GM10847 (cell line): ENCODE measurements around the gene MYO5B.

Source experiments
- POLR2A ChIP-seq: IDR thresholded peaks from 2 replicates; pipeline ENCODE4 v1.6.1; 2011; ENCODE audit not compliant: insufficient read length; ENCODE audit errors: extremely low read depth

Gene MYO5B

DNA sequence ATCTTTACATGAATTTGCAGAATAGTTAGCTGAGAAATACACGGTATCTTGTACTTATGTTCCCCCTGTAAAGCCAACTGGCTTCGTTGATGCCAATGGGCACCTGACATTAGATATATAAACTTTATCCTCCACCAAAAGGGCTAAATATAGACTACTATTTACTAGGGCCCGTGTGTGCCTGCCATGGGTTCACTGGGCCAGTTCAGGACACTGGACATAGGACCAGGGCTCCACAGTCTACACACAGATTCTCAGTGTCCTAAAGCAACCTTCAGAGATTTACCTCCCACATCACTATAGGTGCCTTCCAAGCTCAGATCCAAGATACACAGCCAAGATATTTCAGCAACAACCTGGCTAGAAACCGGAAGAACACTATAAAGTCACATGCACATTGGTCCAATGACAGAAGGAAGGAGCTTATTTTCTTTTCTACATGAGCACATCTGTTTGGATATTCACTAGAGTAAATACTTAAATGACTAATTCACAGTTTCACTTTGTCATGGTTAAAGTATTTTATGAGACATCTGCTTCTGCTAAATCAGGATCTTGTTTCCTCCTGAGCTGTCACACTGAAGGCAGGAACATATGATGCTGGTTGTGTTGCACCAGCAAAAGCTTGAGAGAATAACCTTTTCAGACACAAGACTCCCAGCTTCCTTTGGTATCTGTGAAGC lies 95.1 kb downstream of the MYO5B start:
- no peak for TF ChIP-seq POLR2A

DNA sequence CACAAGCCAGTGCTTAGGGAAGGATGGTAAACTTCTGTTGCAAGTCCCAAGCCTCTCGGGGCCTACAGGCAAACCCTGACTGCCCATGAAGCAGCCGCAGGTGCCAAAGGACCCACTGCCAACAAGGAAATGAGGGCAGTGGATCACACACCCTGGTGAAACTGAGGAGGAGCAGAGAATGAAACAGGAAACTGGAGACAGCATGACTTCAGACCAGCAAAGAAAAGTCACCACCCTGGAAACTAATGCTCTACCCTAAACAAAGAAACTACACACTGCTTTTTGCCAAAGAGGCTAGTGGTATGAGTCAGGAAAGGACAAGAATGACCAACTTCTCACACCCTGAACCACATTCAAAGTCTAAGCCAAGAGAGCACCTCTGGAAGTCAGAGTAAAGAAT lies 97.2 kb downstream of the MYO5B start:
- no peak for TF ChIP-seq POLR2A

DNA sequence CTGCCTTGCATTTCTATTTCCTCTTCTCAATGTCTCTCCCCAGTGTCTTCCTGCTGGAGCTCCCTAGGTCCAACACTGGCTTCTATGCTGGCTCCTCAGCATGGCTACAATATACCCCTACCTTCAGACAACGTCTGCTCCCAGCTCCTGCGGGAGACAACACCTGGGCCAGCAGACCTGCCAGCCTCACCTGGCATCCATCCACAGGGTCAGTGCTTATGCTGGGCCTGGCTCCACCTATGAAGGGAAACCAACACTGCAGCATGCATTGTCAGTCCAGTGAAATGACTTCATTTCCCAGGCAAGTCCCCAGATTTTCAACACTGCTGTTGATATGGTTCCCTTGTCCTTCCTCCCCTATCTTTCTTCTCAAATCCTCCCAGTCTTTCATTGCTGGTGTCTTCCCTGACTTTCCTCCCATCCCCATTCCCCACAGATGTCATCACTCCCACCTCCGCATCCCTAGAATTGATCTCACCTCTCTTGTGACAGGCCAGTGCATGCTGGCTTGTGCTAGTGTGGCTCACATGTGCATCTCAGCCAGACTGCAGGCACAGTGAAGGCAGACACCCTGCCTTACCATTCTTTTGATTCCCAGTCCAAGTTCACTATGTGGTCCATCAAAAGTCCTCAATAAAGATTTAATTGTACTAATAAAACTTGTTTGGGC lies 98.0 kb downstream of the MYO5B start:
- no peak for TF ChIP-seq POLR2A

DNA sequence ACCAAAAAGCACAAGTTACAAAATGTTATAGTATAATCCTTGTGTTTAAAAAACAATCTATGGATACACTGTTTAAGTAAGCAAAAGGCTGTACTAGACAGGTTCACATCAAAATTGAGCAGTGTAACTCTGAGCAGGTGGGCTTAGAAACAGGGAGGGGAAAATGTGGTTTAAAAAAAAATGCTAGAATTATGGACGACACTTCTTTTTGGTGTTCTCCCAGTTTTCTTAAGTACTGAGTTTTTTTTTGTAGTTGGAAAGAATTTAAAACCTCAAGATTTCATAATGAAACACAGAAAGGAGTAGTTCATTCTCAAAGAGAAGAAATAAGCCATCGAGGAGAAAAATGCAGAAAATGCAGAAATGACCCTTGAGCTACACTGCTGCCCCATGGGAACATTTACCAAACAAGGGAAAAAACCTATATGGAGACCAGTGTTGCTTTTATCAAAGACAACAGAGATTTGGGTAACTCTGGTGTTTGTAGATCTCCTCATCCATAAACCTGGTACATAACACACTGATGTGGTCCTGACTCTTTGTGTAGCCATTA lies 100.7 kb downstream of the MYO5B start:
- TF ChIP-seq POLR2A: no peak

DNA sequence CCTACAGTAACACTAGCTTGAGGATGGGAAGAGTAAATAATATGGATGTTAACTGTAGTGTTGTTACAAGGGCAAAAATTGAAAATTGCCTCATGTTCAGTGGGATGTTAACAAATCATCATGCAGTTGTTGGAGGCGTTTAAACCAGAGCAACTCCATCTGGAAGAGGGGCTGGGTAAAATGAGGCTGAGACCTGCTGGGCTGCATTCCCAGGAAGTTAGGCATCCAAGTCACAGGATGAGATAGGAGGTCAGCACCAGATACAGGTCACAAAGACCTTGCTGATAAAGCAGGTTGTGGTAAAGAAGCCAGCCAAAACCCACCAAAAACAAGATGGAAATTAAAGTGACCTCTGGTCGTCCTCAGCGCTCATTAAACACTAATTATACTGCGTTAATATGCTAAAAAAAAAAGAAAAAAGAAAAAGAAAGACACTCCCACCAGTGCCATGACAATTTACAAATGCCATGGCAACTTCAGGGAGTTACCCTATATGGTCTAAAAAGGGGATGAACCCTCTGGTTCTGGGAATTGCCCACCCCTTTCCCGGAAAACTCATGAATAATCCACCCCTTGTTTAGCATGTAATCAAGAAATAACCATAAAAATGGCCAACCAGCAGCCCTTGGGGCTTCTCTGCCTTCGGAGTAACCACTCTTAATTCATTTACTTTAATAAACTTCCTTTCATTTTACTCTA lies 101.4 kb downstream of the MYO5B start:
- TF ChIP-seq POLR2A: no peak

DNA sequence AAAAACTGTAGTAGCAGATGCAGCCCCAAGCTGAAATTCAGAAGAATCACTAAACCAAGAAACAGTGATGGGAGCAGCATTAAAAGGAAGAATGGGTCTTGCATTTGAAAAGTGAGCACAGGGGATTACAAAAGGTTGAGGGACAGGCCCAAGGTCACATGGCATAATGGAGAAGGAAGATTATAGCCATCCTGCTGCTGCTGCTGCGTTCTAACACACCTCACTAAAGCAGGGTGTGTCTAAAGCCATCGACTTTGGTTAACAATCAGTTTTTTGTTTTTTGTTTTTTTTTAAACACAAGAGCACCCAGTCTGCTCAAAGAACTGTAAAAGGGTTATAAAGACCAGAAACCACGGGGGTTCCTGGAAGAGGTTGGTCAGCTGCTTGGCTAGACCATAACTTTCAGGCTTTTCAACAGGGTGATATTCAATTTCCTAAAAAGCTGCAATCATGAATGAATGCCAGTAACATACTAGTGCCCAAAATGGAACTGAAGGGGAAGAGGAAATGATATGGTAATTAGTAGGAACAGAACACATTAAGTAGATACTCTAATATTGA lies 102.6 kb downstream of the MYO5B start:
- no peak for TF ChIP-seq POLR2A

DNA sequence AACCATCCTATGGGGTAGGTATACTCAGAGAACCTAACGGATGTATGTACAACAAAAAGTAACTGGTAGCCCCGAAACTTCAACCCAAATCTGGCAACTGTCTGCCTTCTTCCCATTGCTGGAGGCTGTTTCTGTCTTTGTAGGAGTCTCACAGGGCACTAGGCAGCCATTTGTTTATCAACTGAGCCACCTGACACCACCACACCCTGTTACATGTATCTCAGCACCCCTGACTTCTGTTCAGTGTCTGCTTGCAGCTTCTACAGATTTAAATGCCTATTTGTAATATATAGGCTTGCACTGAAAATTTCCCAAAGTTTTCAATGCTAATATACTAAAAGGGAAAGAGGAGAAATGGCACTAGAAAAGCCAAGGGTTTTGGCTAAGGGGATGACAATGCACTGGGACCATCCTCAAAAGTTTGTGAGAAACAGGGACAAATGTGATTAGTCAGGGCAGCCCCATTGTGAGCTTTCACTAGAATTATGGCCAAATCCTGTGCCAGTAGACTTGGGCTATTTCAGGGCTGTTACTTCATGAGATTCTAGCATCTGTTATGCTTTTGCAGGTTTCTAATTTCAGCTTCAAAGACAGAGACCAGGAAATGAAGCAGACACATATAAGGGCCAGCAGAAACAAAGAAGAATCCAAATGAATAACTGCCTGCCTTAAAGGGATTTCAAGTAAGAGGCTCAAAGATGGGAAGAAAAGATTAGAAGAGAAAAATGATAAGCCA lies 103.3 kb downstream of the MYO5B start:
- no peak for TF ChIP-seq POLR2A

DNA sequence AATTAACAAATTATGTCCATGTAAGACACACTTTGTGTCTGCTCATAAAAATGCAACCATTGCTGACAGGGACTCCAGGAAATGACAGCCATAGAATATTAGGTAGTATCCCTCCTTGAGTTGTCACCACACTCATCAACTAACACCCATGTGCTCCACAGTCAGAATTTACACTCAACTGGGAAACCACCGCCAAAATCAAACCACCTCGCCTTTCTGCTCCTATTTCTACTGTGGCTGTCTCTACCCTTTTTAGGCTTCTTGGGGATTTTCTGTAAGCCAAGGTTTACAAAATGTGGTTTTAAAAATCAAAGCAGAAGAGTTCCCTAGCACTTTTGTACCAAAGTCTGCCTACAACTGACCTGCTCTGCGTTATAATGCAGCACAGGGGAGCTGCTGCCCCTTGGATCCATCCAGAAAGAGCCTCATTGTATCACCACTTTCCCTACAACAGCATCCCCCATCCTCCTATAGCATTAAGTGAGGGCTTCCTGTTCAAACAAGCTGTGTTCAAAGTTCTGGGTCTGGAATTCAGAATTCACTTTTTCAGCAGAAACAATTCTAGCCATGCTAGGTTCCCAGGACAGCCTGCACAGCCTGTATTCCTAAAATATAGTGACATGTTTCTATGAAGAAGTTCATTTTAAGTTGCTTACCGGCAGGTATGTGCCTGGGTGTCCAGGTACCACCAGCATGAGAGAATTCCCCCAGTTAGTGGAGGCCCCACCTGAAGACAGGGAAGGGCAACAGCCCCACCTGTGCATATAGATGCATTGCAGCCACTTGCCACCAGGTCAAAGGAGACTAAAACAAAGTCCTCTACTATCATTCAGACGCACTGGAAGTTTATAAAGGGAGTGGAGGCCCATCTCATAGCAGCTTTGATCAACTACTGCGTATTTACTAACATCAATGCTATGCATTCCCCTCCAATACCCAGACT lies 104.3 kb downstream of the MYO5B start:
- TF ChIP-seq POLR2A: no peak

DNA sequence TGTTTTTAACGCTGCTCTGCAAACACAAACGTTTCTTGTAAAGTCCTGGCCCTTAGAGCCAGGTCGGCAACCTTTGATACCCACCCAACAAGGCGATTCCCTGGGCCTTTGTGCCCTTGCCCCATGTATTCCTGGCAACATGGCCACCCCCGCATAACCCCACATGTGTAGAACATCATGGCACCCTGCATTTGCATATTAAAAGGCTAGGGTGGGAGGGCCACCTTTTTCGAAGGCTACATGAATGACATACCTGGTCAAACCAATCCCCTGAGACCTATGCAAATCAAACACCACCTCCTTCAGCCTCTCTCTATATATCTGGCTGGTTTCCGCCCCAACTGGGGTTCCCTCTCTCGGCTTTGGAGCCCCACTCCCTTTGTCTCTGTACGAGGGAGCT lies 105.2 kb downstream of the MYO5B start:
- TF ChIP-seq POLR2A: no peak

DNA sequence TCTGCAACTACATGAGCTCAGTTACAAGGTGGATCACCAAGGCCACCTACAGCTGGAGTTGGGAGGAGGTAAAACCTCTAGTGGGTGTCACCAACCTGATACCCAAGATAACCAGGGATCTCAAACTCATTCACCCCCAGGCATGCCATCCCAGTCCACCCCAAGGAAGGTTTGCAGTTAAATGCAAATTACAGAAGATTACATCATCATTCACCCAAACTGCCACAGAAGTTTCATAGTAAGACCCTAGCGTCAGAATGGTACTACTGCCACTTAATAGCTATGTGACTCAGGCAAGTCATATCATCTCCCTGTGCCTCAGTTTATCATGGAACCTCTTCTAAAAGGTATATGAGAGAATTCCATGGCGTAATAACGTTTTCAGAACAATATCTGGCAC lies 111.2 kb downstream of the MYO5B start:
- TF ChIP-seq POLR2A: no peak

DNA sequence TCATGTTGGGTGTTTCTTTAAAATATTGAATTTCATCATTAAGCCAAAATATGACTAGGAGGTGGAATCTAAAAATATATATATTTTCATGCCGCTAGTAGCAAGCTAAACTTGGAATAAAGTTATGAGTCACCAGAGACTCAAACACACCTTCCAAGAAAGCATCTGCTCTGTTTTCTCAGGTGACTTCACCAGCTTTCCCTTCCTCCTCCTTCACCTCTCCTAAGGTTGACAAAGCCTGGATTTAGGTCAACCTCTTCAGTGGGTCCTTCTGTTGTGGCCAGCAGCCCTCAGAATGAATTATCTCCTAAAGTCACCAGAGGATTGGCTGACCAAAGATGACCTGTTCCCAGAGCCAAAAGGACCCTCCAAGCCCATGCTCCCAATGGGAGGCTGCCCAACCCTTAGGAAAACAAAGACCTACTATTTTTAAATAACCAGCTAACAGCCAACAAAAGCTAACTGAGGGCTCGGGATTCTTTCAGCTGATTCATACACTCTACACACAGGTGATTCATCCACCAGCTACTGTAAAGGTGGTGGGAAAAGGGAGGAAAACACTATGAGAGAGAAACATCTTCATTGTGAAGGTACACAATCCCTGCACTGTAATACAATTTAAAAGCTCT lies 113.9 kb downstream of the MYO5B start:
- no peak for TF ChIP-seq POLR2A

DNA sequence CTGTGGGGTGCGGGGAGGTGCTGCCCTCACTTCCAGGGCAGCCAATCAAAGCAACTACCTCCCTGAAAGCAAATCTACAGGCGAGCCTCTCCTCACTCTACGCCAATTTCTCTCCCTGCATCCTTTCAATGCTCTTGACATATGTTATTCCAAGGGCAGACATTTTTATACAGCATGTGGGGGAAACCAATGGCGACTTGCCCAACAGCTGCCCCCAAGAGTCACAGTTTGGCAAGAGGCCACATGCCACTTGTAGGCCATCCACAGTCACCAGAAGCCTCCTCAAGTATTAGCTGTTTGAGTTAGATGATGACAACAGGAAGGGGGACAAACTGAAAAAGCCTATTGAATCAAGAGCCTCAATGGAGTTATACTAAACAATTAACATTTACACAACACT lies 114.6 kb downstream of the MYO5B start:
- no peak for TF ChIP-seq POLR2A

DNA sequence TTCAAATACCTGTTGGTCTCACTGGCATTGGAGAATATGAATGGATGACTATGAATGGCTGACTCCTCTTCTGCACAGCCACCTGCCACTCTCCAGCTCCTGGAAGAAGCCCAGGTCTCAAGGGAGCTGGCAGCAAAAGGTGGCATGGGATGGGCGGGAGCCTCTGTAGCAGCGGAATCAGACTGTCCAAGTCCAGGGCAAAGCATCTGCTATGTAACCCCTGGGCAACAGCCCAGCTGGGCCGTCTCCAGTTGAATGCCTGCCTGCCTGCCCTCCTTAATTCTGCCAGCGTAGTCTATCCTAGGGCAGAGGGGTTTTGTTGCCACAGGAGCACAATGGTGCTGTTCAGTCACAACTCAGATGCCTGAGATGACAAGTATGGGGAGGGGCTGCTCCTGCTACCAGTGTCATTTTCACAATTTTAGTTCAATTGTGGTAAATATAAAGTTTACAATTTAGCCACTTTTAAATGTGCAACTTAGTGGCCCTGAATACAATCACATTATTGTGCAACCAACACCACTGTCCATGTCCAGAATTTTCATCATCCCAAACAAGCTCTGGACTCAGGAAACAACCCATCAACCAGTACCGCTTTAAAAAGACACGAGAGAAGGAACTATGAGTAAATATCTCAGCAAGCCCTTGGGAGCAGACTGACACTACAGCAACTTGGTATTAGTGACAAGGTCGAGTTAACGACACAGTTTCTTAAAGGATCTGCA lies 115.2 kb downstream of the MYO5B start:
- TF ChIP-seq POLR2A: no peak

DNA sequence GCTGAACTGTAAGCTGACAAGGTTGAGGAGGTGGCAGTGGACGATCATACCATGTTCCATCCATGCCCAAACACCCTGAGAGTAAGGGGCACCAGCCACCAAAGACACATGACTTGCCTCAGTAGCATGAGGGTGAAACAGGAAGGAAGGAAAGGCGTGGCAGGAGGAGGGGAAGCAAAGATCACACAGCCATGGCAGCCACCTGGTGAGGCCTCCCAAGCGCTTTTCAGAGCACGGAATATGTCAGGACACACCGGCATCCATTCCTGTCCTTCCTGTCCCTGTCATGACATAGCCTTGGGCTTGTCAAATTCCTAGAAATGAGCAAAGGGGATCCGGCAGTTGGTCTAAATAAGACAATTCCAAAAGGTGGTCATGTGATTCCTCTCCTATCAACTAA lies 118.7 kb downstream of the MYO5B start:
- no peak for TF ChIP-seq POLR2A
